ENCODE measurements around the gene KIAA1217. TPM values are rescaled to one million over a fixed set of nuclear protein-coding genes. Genes with fewer than 3 reads are reported as not detected.

The KIAA1217 gene, protein sequence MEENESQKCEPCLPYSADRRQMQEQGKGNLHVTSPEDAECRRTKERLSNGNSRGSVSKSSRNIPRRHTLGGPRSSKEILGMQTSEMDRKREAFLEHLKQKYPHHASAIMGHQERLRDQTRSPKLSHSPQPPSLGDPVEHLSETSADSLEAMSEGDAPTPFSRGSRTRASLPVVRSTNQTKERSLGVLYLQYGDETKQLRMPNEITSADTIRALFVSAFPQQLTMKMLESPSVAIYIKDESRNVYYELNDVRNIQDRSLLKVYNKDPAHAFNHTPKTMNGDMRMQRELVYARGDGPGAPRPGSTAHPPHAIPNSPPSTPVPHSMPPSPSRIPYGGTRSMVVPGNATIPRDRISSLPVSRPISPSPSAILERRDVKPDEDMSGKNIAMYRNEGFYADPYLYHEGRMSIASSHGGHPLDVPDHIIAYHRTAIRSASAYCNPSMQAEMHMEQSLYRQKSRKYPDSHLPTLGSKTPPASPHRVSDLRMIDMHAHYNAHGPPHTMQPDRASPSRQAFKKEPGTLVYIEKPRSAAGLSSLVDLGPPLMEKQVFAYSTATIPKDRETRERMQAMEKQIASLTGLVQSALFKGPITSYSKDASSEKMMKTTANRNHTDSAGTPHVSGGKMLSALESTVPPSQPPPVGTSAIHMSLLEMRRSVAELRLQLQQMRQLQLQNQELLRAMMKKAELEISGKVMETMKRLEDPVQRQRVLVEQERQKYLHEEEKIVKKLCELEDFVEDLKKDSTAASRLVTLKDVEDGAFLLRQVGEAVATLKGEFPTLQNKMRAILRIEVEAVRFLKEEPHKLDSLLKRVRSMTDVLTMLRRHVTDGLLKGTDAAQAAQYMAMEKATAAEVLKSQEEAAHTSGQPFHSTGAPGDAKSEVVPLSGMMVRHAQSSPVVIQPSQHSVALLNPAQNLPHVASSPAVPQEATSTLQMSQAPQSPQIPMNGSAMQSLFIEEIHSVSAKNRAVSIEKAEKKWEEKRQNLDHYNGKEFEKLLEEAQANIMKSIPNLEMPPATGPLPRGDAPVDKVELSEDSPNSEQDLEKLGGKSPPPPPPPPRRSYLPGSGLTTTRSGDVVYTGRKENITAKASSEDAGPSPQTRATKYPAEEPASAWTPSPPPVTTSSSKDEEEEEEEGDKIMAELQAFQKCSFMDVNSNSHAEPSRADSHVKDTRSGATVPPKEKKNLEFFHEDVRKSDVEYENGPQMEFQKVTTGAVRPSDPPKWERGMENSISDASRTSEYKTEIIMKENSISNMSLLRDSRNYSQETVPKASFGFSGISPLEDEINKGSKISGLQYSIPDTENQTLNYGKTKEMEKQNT (N-terminal part only)
- 15.7 TPM for polyA plus RNA-seq (2013, experiment 1 of 2; ENCODE audit: insufficient read length)
- 17.5 TPM for polyA plus RNA-seq (2013, experiment 2 of 2; ENCODE audit: insufficient read length)

DNA sequence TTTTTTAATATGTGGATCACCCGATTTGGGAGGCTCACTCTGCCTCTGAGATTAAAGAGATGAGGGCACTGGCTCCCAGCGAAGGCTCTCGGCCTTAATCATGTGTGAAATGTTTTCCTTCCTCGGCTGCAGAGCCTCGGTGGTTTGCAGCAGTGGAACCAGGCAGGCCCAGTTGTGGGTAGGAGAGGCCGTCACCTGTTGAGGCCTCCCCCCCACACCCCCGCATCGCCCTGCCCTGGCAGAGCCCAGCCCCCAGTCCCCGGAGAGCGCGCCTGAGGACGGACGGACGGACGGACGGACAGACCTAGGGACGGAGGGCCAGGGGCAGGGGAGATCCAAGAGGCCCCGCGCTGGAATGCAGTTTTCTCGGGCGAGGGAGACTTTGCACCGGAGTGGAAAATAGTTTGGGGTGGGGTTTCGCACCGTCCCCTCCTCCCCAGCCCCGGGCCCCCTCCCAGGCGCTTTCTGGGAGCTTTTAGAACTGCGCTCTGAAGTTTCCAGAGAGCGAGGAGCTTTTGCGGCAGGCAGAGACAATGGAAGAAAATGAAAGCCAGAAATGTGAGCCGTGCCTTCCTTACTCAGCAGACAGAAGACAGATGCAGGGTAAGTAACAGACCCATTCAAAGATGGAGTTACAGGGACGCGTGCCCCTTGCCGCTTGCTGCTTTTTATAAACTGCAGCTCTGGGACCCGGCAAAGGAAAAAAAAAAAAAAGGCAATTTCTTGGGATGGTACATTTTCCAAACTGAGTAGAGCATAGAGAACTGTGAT, at the start of gene KIAA1217:
KIAA1217 (plus strand) TSS at position 478 of the 771 bp plus-strand sequence; CDS start at position 534, 56 bp downstream.
- DNase-seq: peak; percentile 37

- no peak for DNase-seq
Observed at GRCh38 chr10:24162206-24162985, 46.5 kb upstream of the KIAA1217 start.

DNA sequence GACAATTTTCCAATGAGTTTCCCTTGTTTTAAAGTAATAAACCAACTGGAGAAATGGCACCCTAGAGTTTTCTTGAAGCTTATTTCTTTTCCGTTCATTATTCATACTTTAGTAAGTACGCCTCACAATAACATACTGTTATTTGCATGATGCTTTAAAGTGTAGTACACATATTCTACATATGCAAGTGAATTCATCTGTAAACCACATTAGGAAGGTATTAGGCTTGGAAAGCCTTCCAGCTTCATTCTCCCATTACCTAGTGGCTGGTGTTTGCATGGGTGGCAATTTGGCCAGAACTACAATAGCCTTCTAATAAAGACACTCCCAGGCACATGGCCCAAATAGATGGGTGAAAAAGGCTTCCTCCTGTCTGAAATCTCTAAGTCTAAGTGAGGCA, 45.5 kb upstream of the KIAA1217 start:
- no peak for DNase-seq

DNA sequence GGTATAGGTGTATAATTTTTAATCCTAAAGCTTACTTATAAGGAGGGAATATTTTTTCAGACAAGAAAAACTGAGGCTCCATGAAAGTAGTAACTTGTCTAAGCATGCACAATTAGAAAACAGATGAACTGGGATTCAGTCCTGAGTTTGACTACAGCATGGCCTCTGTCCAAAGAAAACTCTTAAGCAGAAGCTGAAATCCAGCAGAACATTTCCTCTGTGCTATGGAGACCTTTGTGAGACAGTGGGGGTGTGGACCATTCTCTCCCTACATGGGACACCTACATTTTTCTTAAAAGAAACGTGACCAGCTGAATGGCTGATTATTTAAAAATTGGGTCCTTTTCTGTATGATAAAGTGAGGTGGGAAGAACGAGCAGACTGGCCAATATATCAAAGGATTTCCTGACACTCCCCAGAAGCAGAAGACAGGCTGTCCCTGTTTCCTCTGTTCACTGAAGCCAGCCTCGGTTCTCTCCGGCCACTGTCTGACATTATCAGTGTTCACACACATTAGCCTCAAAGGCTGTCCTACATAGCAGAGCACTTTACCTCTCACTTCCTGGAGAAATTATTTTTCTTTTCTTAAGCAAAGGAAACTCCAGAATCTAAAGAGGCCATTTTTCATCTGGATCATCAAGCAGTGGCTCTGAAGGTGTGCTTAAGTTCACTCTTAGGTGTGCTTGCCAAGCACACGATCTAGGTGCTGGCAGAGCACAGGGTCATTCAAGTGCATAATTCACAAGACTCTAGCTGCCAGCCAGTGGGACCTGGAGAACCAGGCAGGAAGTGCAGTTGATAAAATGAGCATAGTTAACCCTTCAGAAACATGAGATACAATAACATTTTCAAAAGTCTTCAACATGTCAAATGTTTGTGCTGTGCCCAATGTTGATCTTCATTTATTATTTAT, 40.4 kb upstream of the KIAA1217 start:
- no peak for DNase-seq

- no peak for DNase-seq
Observed at GRCh38 chr10:24170199-24170598, 38.7 kb upstream of the KIAA1217 start.

- no peak for DNase-seq
Observed at GRCh38 chr10:24172909-24173308, 36.0 kb upstream of the KIAA1217 start.

GRCh38 chr10:24174014-24174413, 34.9 kb upstream of the KIAA1217 start:
- no peak for DNase-seq

DNA sequence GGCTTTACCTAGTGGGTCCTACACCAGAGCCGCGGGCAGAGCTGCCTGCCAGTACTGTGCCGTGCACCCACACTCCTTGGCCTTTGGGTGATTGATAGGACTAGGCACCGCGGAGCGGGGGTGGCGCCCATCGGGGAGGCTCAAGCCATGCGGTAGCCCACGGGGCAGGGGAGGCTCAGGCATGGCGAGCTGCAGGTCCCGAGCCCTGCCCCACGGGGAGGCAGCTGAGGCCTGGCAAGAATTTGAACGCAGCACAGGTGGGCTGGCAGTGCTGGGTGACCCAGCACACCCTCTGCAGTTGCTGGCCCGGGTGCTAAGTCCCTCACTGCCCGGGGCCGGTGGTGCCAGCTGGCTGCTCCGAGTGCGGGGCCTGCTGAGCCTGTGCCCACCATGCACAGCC, 32.3 kb upstream of the KIAA1217 start:
- no peak for DNase-seq

GRCh38 chr10:24177636-24178035, 31.3 kb upstream of the KIAA1217 start:
- DNase-seq: no peak

GRCh38 chr10:24180891-24181290, 28.0 kb upstream of the KIAA1217 start:
- no peak for DNase-seq

GRCh38 chr10:24184455-24184854, 24.5 kb upstream of the KIAA1217 start:
- no peak for DNase-seq

DNA sequence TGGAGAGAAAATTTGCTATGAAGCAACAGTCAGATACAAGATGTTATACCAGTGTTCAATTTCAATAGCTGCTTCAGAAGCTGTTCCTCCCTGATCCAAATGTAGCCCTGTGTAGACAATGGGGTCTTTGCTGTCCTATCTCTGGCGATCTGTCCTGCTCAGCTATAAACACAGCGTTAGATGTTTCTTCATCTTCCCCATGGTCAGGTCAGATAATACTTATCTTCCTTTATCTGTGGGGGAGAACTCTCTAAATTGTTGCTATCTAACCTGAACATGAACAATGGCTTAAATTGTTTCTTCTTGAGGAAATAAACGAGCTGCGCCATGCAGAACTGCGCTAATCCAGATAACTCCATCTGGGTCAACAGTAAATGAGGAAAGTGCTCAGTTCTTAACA, 15.6 kb upstream of the KIAA1217 start:
- DNase-seq: no peak

- DNase-seq: no peak
Observed at GRCh38 chr10:24197263-24197662, 11.7 kb upstream of the KIAA1217 start.

DNA sequence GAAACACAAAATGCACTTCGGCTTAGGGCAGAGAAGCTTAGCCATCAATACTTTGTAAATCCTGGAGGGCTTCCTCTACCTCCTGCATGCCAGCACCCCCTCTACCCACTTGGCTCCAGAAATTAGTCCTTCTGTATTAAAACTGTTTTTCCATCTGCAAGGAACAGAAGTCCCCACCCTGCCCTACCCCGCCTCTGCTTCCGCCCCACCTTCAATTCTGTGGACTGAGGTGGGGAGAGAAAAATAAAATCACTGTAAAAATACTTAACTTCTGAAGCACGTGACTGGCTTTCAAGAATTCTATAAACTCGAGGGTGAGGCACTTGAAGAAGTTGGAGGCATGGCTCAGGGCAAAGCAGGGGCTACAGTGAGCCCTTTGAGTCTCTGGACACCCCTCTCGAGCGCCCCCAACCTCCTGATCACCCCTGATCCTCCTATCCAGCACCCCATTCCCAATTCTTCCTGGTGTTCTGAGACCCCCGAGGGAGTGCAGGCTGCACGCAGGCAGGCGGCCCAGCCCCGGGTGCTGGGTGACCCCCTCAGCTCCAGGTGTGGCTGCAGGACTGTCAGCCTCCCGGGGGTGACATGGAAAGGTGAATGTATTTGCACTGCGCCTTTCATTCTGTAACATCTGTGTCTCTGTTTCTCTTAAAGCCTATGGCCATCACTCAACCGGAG, 7.3 kb upstream of the KIAA1217 start:
- DNase-seq: no peak

DNA sequence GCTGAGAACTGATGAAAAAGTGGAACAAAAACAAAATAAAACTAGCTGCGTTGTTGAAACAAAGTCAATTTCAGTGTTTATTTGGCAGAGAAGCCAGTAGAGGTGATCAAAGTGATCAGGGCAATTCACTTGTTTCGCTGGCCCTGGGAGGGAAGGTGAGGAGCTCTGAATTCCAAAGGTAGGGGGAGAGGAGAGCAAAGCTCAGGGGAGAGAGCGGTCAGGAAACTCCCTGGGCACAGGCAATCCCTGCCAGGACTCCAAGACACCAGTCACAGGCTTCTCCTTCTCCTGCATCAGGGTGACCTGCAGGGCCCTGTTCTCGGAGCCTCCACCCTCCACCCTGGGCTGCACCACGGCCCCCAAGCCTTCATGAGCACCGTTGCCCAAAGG, 6.8 kb upstream of the KIAA1217 start:
- DNase-seq: no peak

DNA sequence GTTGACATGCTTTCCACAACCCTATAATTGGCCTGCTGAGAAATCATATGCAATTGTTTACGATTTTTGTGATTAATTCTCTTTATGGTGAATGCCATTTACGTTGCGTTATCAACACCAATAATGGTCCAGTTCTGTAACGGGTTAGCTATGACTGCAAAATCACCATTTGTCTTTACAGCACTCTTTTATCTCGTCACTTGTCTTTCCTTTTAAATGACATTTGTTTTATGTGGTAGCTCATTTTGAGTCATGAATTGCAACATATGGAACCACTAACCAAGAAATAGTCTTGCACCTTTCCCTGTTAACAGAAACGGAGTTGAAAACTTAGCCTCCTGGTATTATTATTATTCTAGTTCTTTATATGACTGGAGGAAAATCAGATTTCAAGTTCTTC, 3.1 kb upstream of the KIAA1217 start:
- no peak for DNase-seq

DNA sequence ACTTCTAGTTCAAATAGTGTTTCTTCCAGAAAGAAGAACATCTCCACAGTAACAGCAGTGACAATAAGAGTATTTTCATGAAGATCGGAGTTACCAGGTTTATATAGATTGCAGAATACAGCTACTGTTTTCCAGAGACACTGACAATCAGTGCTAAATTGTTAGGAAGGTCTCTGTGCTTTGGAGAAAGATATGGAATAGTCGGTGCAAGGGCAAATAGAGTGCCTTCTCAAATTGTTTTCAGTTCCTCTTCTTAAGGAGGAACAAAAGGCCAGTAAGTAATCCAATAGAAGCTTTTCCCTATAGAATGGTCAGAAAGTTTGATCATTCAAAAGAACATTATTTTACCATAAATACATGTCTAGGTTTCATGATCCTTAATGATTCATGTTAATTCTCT, 2.6 kb upstream of the KIAA1217 start:
- DNase-seq: no peak

DNA sequence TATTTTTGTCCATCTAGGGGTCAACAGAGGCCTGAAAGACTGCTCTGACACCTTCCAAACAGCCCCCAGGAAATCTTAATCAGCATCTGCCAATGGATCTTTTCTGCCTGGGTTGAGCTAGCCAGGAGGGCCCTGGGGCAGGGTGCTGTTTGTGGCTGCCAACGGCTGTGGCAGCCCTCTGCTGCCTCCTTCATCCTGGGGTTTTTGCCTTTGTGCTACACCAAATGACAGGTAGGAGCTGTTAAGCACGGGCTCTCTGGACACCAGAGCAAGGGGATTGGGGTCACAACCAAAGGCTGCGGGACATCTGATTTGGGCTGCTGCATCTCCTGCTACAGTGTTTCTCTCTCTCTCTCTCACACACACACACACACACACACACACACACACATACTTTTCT, 2.0 kb upstream of the KIAA1217 start:
- DNase-seq: no peak

GRCh38 chr10:24207341-24207740, 1.6 kb upstream of the KIAA1217 start:
- DNase-seq: no peak
